SW 1271 (cell line): ENCODE measurements around the gene TCF7L2.

Source experiments
- DNase-seq, 2 experiments: peaks; one replicate each; lab custom pipeline; 2025; lab: John Stamatoyannopoulos, UW

The TCF7L2 gene

GRCh38 chr10:113000442-113000841 lies 50.4 kb downstream of the TCF7L2 start:
- DNase-seq: no peak

GRCh38 chr10:113000876-113001598 lies 51.0 kb downstream of the TCF7L2 start:
- no peak for DNase-seq

GRCh38 chr10:113001599-113002448 lies 51.8 kb downstream of the TCF7L2 start:
- no peak for DNase-seq

- no peak for DNase-seq
Measured at GRCh38 chr10:113002449-113002777, 52.4 kb downstream of the TCF7L2 start.

- DNase-seq: no peak
Measured at GRCh38 chr10:113003052-113003451, 53.0 kb downstream of the TCF7L2 start.

GRCh38 chr10:113004069-113004618 lies 54.1 kb downstream of the TCF7L2 start:
- DNase-seq: no peak

GRCh38 chr10:113005380-113005779 lies 55.3 kb downstream of the TCF7L2 start:
- no peak for DNase-seq

GRCh38 chr10:113006656-113007342 lies 56.8 kb downstream of the TCF7L2 start:
- DNase-seq: no peak

GRCh38 chr10:113007343-113007771 lies 57.3 kb downstream of the TCF7L2 start:
- DNase-seq: no peak

- no peak for DNase-seq
Measured at GRCh38 chr10:113007821-113008220, 57.8 kb downstream of the TCF7L2 start.

- DNase-seq: no peak
Measured at GRCh38 chr10:113011592-113012374, 61.7 kb downstream of the TCF7L2 start.

- no peak for DNase-seq
Measured at GRCh38 chr10:113015201-113015600, 65.2 kb downstream of the TCF7L2 start.

GRCh38 chr10:113017376-113017775 lies 67.3 kb downstream of the TCF7L2 start:
- no peak for DNase-seq

- DNase-seq: no peak
Measured at GRCh38 chr10:113018034-113018433, 68.0 kb downstream of the TCF7L2 start.

- no peak for DNase-seq
Measured at GRCh38 chr10:113019096-113019495, 69.0 kb downstream of the TCF7L2 start.

GRCh38 chr10:113019692-113020474 lies 69.8 kb downstream of the TCF7L2 start:
- DNase-seq: no peak

- no peak for DNase-seq
Measured at GRCh38 chr10:113020475-113020753, 70.4 kb downstream of the TCF7L2 start.

- no peak for DNase-seq
Measured at GRCh38 chr10:113020838-113021237, 70.8 kb downstream of the TCF7L2 start.

GRCh38 chr10:113021268-113022040 lies 71.4 kb downstream of the TCF7L2 start:
- DNase-seq: no peak

- no peak for DNase-seq
Measured at GRCh38 chr10:113022265-113022664, 72.2 kb downstream of the TCF7L2 start.
